Measurements from ENCODE around the gene CRNKL1.

DNA sequence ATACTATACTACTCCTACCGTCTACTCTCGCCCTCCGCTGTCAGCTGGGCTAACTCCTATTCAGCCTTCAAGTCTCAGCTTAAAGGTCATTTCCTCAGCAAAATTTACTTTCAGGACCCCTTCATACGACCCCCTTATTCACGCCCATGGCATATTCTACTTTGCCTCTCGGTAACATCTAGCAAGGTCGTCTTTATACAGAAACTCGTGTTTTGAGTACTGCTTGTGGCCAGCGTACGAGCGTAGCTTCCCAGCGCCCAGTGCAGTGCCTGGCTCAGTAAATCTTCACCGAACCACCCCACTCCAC lies 546 bp downstream of the CRNKL1 start:
- TF ChIP-seq POLR2A (IDR thresholded peaks at IDR 0.05; ENCODE audit: low read depth, low read length) (no peak), POLR2AphosphoS5 (IDR thresholded peaks at IDR 0.05; ENCODE audit: low read depth, low read length) (no peak), TAF1 (IDR thresholded peaks at IDR 0.05; ENCODE audit: borderline replicate concordance, low read depth, low read length) (no peak)

Data from GM12892 (cell line).